Ovary (tissue), 9 donors: Measurements from ENCODE around the gene GRK6. TPM values are rescaled to one million over a fixed set of nuclear protein-coding genes. Genes with fewer than 3 reads are reported as not detected.

ENCODE experiments used
- DNase-seq, 5 donors: peaks; one replicate each; pipeline ENCODE4 v3.0.0-alpha.2; 2019 to 2020
- H3K27ac ChIP-seq, 2 donors: fragments of 200-600 bp; one replicate each; pipeline versions ENCODE4 v1.5.1 to v1.8.0; 2019 to 2022
- H3K27me3 ChIP-seq: fragments of 200-600 bp; one replicate; pipeline ENCODE4 v1.8.0; 2022
- H3K36me3 ChIP-seq: fragments of 200-600 bp; sonication (generic); one replicate; pipeline ENCODE4 v1.5.1; 2019
- H3K4me1 ChIP-seq: one replicate; pipeline ENCODE4 v1.8.1; 2013; ENCODE audit warnings: mild to moderate bottlenecking, moderate library complexity; ENCODE audit not compliant: insufficient read depth
- H3K4me3 ChIP-seq: fragments of 200-600 bp; sonication (generic); one replicate; pipeline ENCODE4 v1.5.1; 2017
- H3K9me3 ChIP-seq, 2 donors: fragments of 200-600 bp in 1 of 2; sonication (generic) in 1 of 2; one replicate each; pipeline versions ENCODE4 v1.5.1 to v1.8.1; 2013 to 2019; ENCODE audit warnings: mild to moderate bottlenecking in 1 of 2, moderate library complexity in 1 of 2
- CTCF ChIP-seq, 3 donors: fragments of 450-650 bp in 2 of 3; fragments of 200-600 bp in 1 of 3; IDR thresholded peaks; one replicate each; pipeline versions ENCODE4 v1.5.1 to v1.8.0; 2016 to 2022; ENCODE audit warnings: antibody characterized with exemption in 3 of 3, mild to moderate bottlenecking in 1 of 3
- EP300 ChIP-seq: sonication (generic); formaldehyde crosslinking; IDR thresholded peaks from one replicate; pipeline ENCODE4 v1.6.1; 2017; ENCODE audit warnings: antibody characterized with exemption
- POLR2A ChIP-seq: fragments of 450-650 bp; IDR thresholded peaks from one replicate; pipeline ENCODE4 v1.6.1; 2017; ENCODE audit warnings: antibody characterized with exemption, mild to moderate bottlenecking, moderate library complexity
- WGBS, 3 donors: extraction: QIAGEN DNeasy Blood & Tissue Kit in 1 of 3; methylation state at CpG; one replicate each; pipeline versions ENCODE4 v1.1.5 to v1.1.7; 2013 to 2017; 5-methylcytosine and 5-hydroxymethylcytosine counted together
- intact Hi-C, 4 donors: fragments of 100-400 bp; cut with DNase I; formaldehyde crosslinking; loops; one replicate each; pipeline versions ENCODE4 v1.11.0 to v1.15.1; 2022 to 2023
- polyA plus RNA-seq, 2 donors: library from polyadenylated mRNA; stranded (reverse); fragments of 200-250 nt in 1 of 2; fragments of 350-450 nt in 1 of 2; fragmentation: Illumina TruSeq in 1 of 2; extraction: RNeasy Lipid Tissue Mini Kit (QIAGEN cat#74804) in 1 of 2; gene quantifications; one replicate each; pipeline ENCODE4 v1.2.3, GENCODE V29; 2013 to 2014
- total RNA-seq, 7 donors: library from RNA; depleted of rRNA in 2 of 7; stranded (reverse); fragments of >200 nt in 2 of 7; fragmentation: NEBNext Ultra II Directional in 3 of 7; extraction: Animal tissue kit (Norgen Biotek cat#: 25700) in 3 of 7; gene quantifications; one replicate each; pipeline versions ENCODE4 v1.1.0 to v1.2.4, GENCODE V29; 2016 to 2023
- donor health status: DM: no; HTN: no; CAD: no; lungs with moderate emphysema.
- donor health status: DM: no; HTN: no; CAD: no.
- donor health status: Bipolar disorder and iron deficiency.
- donor health status: DM: yes; HTN: yes; CAD: no.
- donor health status: DM: no; HTN: no; CAD: no.
- donor health status: DM: yes; HTN: yes; CAD: no.

GRK6 gene
- total and polyA plus RNA-seq, 9 donors, result 5.9 to 30.3 (median 18.6) TPM

GRCh38 chr5:177475563-177476427, 49.3 kb downstream of the GRK6 start:
- whole genome bisulfite sequencing, 3 donors, result 29 to 38% (median 32%) methylated on average over 11 of the region's 11 CpGs
- Histone ChIP-seq H3K36me3 (no peaks in the 10 kb centered on the region), H3K4me1 (peaks cover 30% of the 10 kb centered on the region), H3K27ac (peak overlapping the region in 1 of 2 donors; percentile 30), H3K9me3 (no peaks in the 10 kb centered on the region), H3K27me3 (no peaks in the 10 kb centered on the region), H3K4me3 (no peak overlapping the region)
- DNase-seq, result no peak
- no peak for TF ChIP-seq EP300
- TF ChIP-seq POLR2A, result no peak
- no peak for TF ChIP-seq CTCF (IDR thresholded peaks at IDR 0.05)
- intact Hi-C loops, result no loop called here

- peak in 1 of 5 donors; percentile 59 for DNase-seq
- H3K4me1 ChIP-seq, result peaks cover 28% of the 10 kb centered on the region
- WGBS, 3 donors, result 68 to 71% (median 71%) methylated on average over 18 of the region's 18 CpGs
These were observed 50.2 kb downstream of the GRK6 start for GRCh38 chr5:177476531-177477233.

GRCh38 chr5:177477701-177478477, 51.4 kb downstream of the GRK6 start:
- DNase-seq, result no peak
- H3K9me3 ChIP-seq, result no peaks in the 10 kb centered on the region
- peaks cover 20% of the 10 kb centered on the region for H3K4me1 ChIP-seq
- WGBS, 3 donors, result 90 to 94% (median 92%) methylated on average over 10 to 13 of the region's 13 CpGs
- H3K4me3 ChIP-seq, result no peak overlapping the region
- no peak for TF ChIP-seq EP300
- no peak for TF ChIP-seq CTCF (IDR thresholded peaks at IDR 0.05)
- intact Hi-C loops, result no loop called here
- H3K27me3 ChIP-seq, result no peaks in the 10 kb centered on the region
- H3K27ac ChIP-seq, result peak overlapping the region; percentile 3 to 36
- H3K36me3 ChIP-seq, result no peaks in the 10 kb centered on the region

More at GRCh38 chr5:177476531-177477233, 50.2 kb downstream of the GRK6 start:
- no peak for TF ChIP-seq EP300
- no peak for TF ChIP-seq CTCF (IDR thresholded peaks at IDR 0.05)
- TF ChIP-seq POLR2A, result no peak
- Histone ChIP-seq H3K27ac (peak overlapping the region in 1 of 2 donors; percentile 30), H3K36me3 (no peaks in the 10 kb centered on the region), H3K4me3 (no peak overlapping the region), H3K27me3 (no peaks in the 10 kb centered on the region), H3K9me3 (no peaks in the 10 kb centered on the region)
- intact Hi-C loops, result no loop called here
